ENCODE measurements around the gene NEUROD1. TPM values are rescaled to one million over a fixed set of nuclear protein-coding genes. Genes with fewer than 3 reads are reported as not detected.
"Not testable (repeated sequence)": the region's sequence is repeated elsewhere in the genome, so short reads cannot be mapped to it uniquely, and the experiment has no call there.

Gene NEUROD1
- polyA plus RNA-seq (2013, experiment 1 of 2) = 0.11 TPM
- not detected for polyA plus RNA-seq (2013, experiment 2 of 2)

- WGBS, 2 experiments (ENCODE audit: insufficient coverage in 2 of 2) = 0 to 1% methylated on average over 20 to 37 of the region's 45 CpGs
- Histone ChIP-seq H3K27ac (ENCODE audit: low read depth, low read length, severe bottlenecking) (no peak within 1 kb of the TSS), H3K4me3 (ENCODE audit: extremely low read depth, insufficient read depth, low read length, poor library complexity, severe bottlenecking) (no peak within 1 kb of the TSS), H3K36me3 (ENCODE audit: control insufficient read depth, insufficient read depth, low read length) (no peaks in the 10 kb centered on the region), H3K4me1 (ENCODE audit: control insufficient read depth, insufficient read depth, low read length, poor library complexity, severe bottlenecking) (peaks cover 13% of the 10 kb centered on the region), H3K9me3 (ENCODE audit: control insufficient read depth, low read length) (no peaks in the 10 kb centered on the region)
Measured at GRCh38 chr2:181680055-181680936, at the start of gene NEUROD1. TSS of gene NEUROD1 (minus strand) at chr2:181680517. CDS start at chr2:181678860, 1,657 bp downstream.

- Histone ChIP-seq H3K4me1 (ENCODE audit: control insufficient read depth, insufficient read depth, low read length, poor library complexity, severe bottlenecking) (no peaks in the 10 kb centered on the region), H3K36me3 (ENCODE audit: control insufficient read depth, insufficient read depth, low read length) (no peaks in the 10 kb centered on the region), H3K27ac (ENCODE audit: low read depth, low read length, severe bottlenecking) (no peak overlapping the region), H3K9me3 (ENCODE audit: control insufficient read depth, low read length) (no peaks in the 10 kb centered on the region), H3K4me3 (ENCODE audit: extremely low read depth, insufficient read depth, low read length, poor library complexity, severe bottlenecking) (no peak overlapping the region)
- no CpG with 5 or more reads among the region's 1 CpG for WGBS, 2 experiments (ENCODE audit: insufficient coverage in 2 of 2)
Measured at GRCh38 chr2:181725476-181725875, 45.2 kb upstream of the NEUROD1 start.

GRCh38 chr2:181724662-181725061, 44.3 kb upstream of the NEUROD1 start:
- Histone ChIP-seq H3K9me3 (ENCODE audit: control insufficient read depth, low read length) (no peaks in the 10 kb centered on the region), H3K4me3 (ENCODE audit: extremely low read depth, insufficient read depth, low read length, poor library complexity, severe bottlenecking) (no peak overlapping the region), H3K4me1 (ENCODE audit: control insufficient read depth, insufficient read depth, low read length, poor library complexity, severe bottlenecking) (no peaks in the 10 kb centered on the region), H3K27ac (ENCODE audit: low read depth, low read length, severe bottlenecking) (no peak overlapping the region), H3K36me3 (ENCODE audit: control insufficient read depth, insufficient read depth, low read length) (no peaks in the 10 kb centered on the region)

- Histone ChIP-seq H3K4me3 (ENCODE audit: extremely low read depth, insufficient read depth, low read length, poor library complexity, severe bottlenecking) (no peak overlapping the region), H3K36me3 (ENCODE audit: control insufficient read depth, insufficient read depth, low read length) (no peaks in the 10 kb centered on the region), H3K27ac (ENCODE audit: low read depth, low read length, severe bottlenecking) (no peak overlapping the region), H3K9me3 (ENCODE audit: control insufficient read depth, low read length) (no peaks in the 10 kb centered on the region), H3K4me1 (ENCODE audit: control insufficient read depth, insufficient read depth, low read length, poor library complexity, severe bottlenecking) (no peaks in the 10 kb centered on the region)
- whole genome bisulfite sequencing, 2 experiments (ENCODE audit: insufficient coverage in 2 of 2) = 46 to 100% methylated on average over 1 to 2 of the region's 2 CpGs
Measured at GRCh38 chr2:181723731-181724130, 43.4 kb upstream of the NEUROD1 start.

GRCh38 chr2:181715033-181715630, 34.8 kb upstream of the NEUROD1 start:
- 0% methylated on average over 2 of the region's 2 CpGs; no CpG with 5 or more reads in 1 of the 2 experiments for WGBS, 2 experiments (ENCODE audit: insufficient coverage in 2 of 2)
- H3K36me3 ChIP-seq (ENCODE audit: control insufficient read depth, insufficient read depth, low read length) = no peaks in the 10 kb centered on the region
- no peak overlapping the region for H3K27ac ChIP-seq (ENCODE audit: low read depth, low read length, severe bottlenecking)
- no peak overlapping the region for H3K4me3 ChIP-seq (ENCODE audit: extremely low read depth, insufficient read depth, low read length, poor library complexity, severe bottlenecking)
- H3K9me3 ChIP-seq (ENCODE audit: control insufficient read depth, low read length) = no peaks in the 10 kb centered on the region
- no peaks in the 10 kb centered on the region for H3K4me1 ChIP-seq (ENCODE audit: control insufficient read depth, insufficient read depth, low read length, poor library complexity, severe bottlenecking)

GRCh38 chr2:181711051-181711450, 30.7 kb upstream of the NEUROD1 start:
- not testable (repeated sequence) for H3K4me1 ChIP-seq (ENCODE audit: control insufficient read depth, insufficient read depth, low read length, poor library complexity, severe bottlenecking)

GRCh38 chr2:181702519-181702918, 22.2 kb upstream of the NEUROD1 start:
- H3K9me3 ChIP-seq (ENCODE audit: control insufficient read depth, low read length); H3K4me3 ChIP-seq (ENCODE audit: extremely low read depth, insufficient read depth, low read length, poor library complexity, severe bottlenecking); H3K36me3 ChIP-seq (ENCODE audit: control insufficient read depth, insufficient read depth, low read length); H3K4me1 ChIP-seq (ENCODE audit: control insufficient read depth, insufficient read depth, low read length, poor library complexity, severe bottlenecking); H3K27ac ChIP-seq (ENCODE audit: low read depth, low read length, severe bottlenecking): not testable (repeated sequence)
- 83 to 90% methylated on average over 2 to 3 of the region's 3 CpGs for WGBS, 2 experiments (ENCODE audit: insufficient coverage in 2 of 2)

More at GRCh38 chr2:181711051-181711450, 30.7 kb upstream of the NEUROD1 start:
- not testable (repeated sequence) for H3K27ac ChIP-seq (ENCODE audit: low read depth, low read length, severe bottlenecking); H3K9me3 ChIP-seq (ENCODE audit: control insufficient read depth, low read length); H3K36me3 ChIP-seq (ENCODE audit: control insufficient read depth, insufficient read depth, low read length); H3K4me3 ChIP-seq (ENCODE audit: extremely low read depth, insufficient read depth, low read length, poor library complexity, severe bottlenecking)

- Histone ChIP-seq H3K27ac (ENCODE audit: low read depth, low read length, severe bottlenecking) (no peak overlapping the region), H3K4me3 (ENCODE audit: extremely low read depth, insufficient read depth, low read length, poor library complexity, severe bottlenecking) (no peak overlapping the region), H3K4me1 (ENCODE audit: control insufficient read depth, insufficient read depth, low read length, poor library complexity, severe bottlenecking) (no peaks in the 10 kb centered on the region), H3K9me3 (ENCODE audit: control insufficient read depth, low read length) (peaks cover 1% of the 10 kb centered on the region), H3K36me3 (ENCODE audit: control insufficient read depth, insufficient read depth, low read length) (no peaks in the 10 kb centered on the region)
- 91 to 92% methylated on average over 1 of the region's 1 CpG for WGBS, 2 experiments (ENCODE audit: insufficient coverage in 2 of 2)
Measured at GRCh38 chr2:181698223-181698622, 17.9 kb upstream of the NEUROD1 start.

GRCh38 chr2:181697571-181697970, 17.3 kb upstream of the NEUROD1 start:
- Histone ChIP-seq H3K36me3 (ENCODE audit: control insufficient read depth, insufficient read depth, low read length) (no peaks in the 10 kb centered on the region), H3K27ac (ENCODE audit: low read depth, low read length, severe bottlenecking) (no peak overlapping the region), H3K4me1 (ENCODE audit: control insufficient read depth, insufficient read depth, low read length, poor library complexity, severe bottlenecking) (no peaks in the 10 kb centered on the region), H3K4me3 (ENCODE audit: extremely low read depth, insufficient read depth, low read length, poor library complexity, severe bottlenecking) (no peak overlapping the region), H3K9me3 (ENCODE audit: control insufficient read depth, low read length) (no peaks in the 10 kb centered on the region)
- 80 to 95% methylated on average over 1 of the region's 1 CpG for WGBS, 2 experiments (ENCODE audit: insufficient coverage in 2 of 2)

- H3K27ac ChIP-seq (ENCODE audit: low read depth, low read length, severe bottlenecking) = no peak overlapping the region
- no peaks in the 10 kb centered on the region for H3K9me3 ChIP-seq (ENCODE audit: control insufficient read depth, low read length)
- WGBS, 2 experiments (ENCODE audit: insufficient coverage in 2 of 2) = 78 to 79% methylated on average over 5 to 6 of the region's 6 CpGs
- H3K36me3 ChIP-seq (ENCODE audit: control insufficient read depth, insufficient read depth, low read length) = no peaks in the 10 kb centered on the region
- no peaks in the 10 kb centered on the region for H3K4me1 ChIP-seq (ENCODE audit: control insufficient read depth, insufficient read depth, low read length, poor library complexity, severe bottlenecking)
- no peak overlapping the region for H3K4me3 ChIP-seq (ENCODE audit: extremely low read depth, insufficient read depth, low read length, poor library complexity, severe bottlenecking)
Measured at GRCh38 chr2:181697126-181697525, 16.8 kb upstream of the NEUROD1 start.

- no peaks in the 10 kb centered on the region for H3K9me3 ChIP-seq (ENCODE audit: control insufficient read depth, low read length)
- WGBS, 2 experiments (ENCODE audit: insufficient coverage in 2 of 2) = 87 to 89% methylated on average over 17 of the region's 17 CpGs
Measured at GRCh38 chr2:181694271-181694670, 14.0 kb upstream of the NEUROD1 start.

More at GRCh38 chr2:181694271-181694670, 14.0 kb upstream of the NEUROD1 start:
- Histone ChIP-seq H3K27ac (ENCODE audit: low read depth, low read length, severe bottlenecking) (no peak overlapping the region), H3K4me3 (ENCODE audit: extremely low read depth, insufficient read depth, low read length, poor library complexity, severe bottlenecking) (no peak overlapping the region), H3K4me1 (ENCODE audit: control insufficient read depth, insufficient read depth, low read length, poor library complexity, severe bottlenecking) (no peaks in the 10 kb centered on the region), H3K36me3 (ENCODE audit: control insufficient read depth, insufficient read depth, low read length) (no peaks in the 10 kb centered on the region)

Measured in mesodermal cell (in vitro differentiated cells).